DND-41 (cell line): ENCODE measurements around the gene CACNA1H.
"Not testable (repeated sequence)": the region's sequence is repeated elsewhere in the genome, so short reads cannot be mapped to it uniquely, and the experiment has no call there.

ENCODE experiments used
- CTCF ChIP-seq: IDR thresholded peaks from 2 replicates; pipeline ENCODE4 v1.5.1; 2012; ENCODE audit warnings: borderline replicate concordance, low read length, moderate library complexity, mild to moderate bottlenecking; ENCODE audit not compliant: poor library complexity, severe bottlenecking; ENCODE audit errors: extremely low read depth
- EZH2 ChIP-seq: IDR thresholded peaks from 3 replicates; pipeline ENCODE4 v1.6.1; 2012; ENCODE audit warnings: borderline replicate concordance, low read depth, mild to moderate bottlenecking, moderate library complexity, low read length, inconsistent platforms; ENCODE audit not compliant: severe bottlenecking

GRCh38 chr16:1239575-1239974, 86.7 kb downstream of the CACNA1H start:
- not testable (repeated sequence) for TF ChIP-seq CTCF, EZH2
